HL-60 (cell line): ENCODE measurements around the gene APOC4.
A peak's percentile ranks its signal among the peaks of the same experiment; 100 is the strongest.

ENCODE experiments used
- DNase-seq, 2 experiments: peaks; one replicate each; pipeline ENCODE4 v3.0.0-alpha.2; 2010 to 2020; ENCODE audit warnings: low read depth in 1 of 2, low spot score in 1 of 2
- H3K27ac ChIP-seq: fragments of 250-450 bp; sonication (Bioruptor Pico); replicated peaks from 2 replicates; pipeline ENCODE4 v1.5.1; 2020; ENCODE audit warnings: mild to moderate bottlenecking, moderate library complexity
- H3K27me3 ChIP-seq: fragments of 250-450 bp; sonication (Bioruptor Pico); 2 replicates; pipeline ENCODE4 v1.5.1; 2021; ENCODE audit warnings: mild to moderate bottlenecking, moderate library complexity; ENCODE audit not compliant: insufficient read depth, poor library complexity, severe bottlenecking
- H3K4me3 ChIP-seq: replicated peaks from 2 replicates; pipeline ENCODE4 v1.5.1; 2011; ENCODE audit warnings: mild to moderate bottlenecking, control low read depth, low read length; ENCODE audit not compliant: insufficient read depth
- CTCF ChIP-seq: IDR thresholded peaks from one replicate; pipeline ENCODE4 v1.5.1; 2011; ENCODE audit warnings: low read length, control low read depth, inconsistent platforms; ENCODE audit not compliant: insufficient read depth
- GABPA ChIP-seq: IDR thresholded peaks from 2 replicates; pipeline ENCODE4 v1.6.1; 2012; ENCODE audit warnings: low read depth
- POLR2AphosphoS5 ChIP-seq: IDR thresholded peaks from 2 replicates; pipeline ENCODE4 v1.6.1; 2012; ENCODE audit warnings: low read depth
- REST ChIP-seq: IDR thresholded peaks from 2 replicates; pipeline ENCODE4 v1.6.1; 2012; ENCODE audit warnings: low read depth; ENCODE audit not compliant: insufficient replicate concordance
- SPI1 ChIP-seq: IDR thresholded peaks from 2 replicates; pipeline ENCODE4 v1.6.1; 2012; ENCODE audit warnings: low read depth, mild to moderate bottlenecking, borderline replicate concordance

Gene APOC4

GRCh38 chr19:44986389-44986788 is 44.4 kb downstream of the APOC4 start:
- Histone ChIP-seq H3K27me3 (no peaks in the 10 kb centered on the region), H3K4me3 (no peak overlapping the region), H3K27ac (no peak overlapping the region)
- DNase-seq = no peak
- no peak for TF ChIP-seq REST
- TF ChIP-seq GABPA = no peak
- TF ChIP-seq POLR2AphosphoS5 = no peak
- TF ChIP-seq SPI1 = no peak
- TF ChIP-seq CTCF = no peak

- DNase-seq = peak; percentile 62 to 68
- Histone ChIP-seq H3K4me3 (no peak overlapping the region), H3K27me3 (no peaks in the 10 kb centered on the region), H3K27ac (peak overlapping the region; percentile 36)
- TF ChIP-seq CTCF (no peak), SPI1 (peak; percentile 72; the same call in 1 of the 2 replicates), POLR2AphosphoS5 (peak; percentile 32; the same call in 1 of the 2 replicates)
Observed at GRCh38 chr19:44987148-44987675, 45.2 kb downstream of the APOC4 start.

- H3K4me3 ChIP-seq = no peak overlapping the region
- TF ChIP-seq GABPA (no peak), CTCF (no peak), POLR2AphosphoS5 (no peak), REST (no peak), SPI1 (no peak)
- no peak for DNase-seq
- H3K27me3 ChIP-seq = no peaks in the 10 kb centered on the region
- H3K27ac ChIP-seq = no peak overlapping the region
Observed at GRCh38 chr19:44988273-44988672, 46.2 kb downstream of the APOC4 start.
